HCEC 1CT (cell line): Measurements from ENCODE around the gene GCH1.
"Not testable (repeated sequence)": the region's sequence is repeated elsewhere in the genome, so short reads cannot be mapped to it uniquely, and the experiment has no call there.

Experiments used
- DNase-seq: peaks from one replicate; pipeline ENCODE4 v3.0.0-alpha.2; 2017

Gene GCH1

GRCh38 chr14:54818201-54819133 is 84.2 kb downstream of the GCH1 start:
- peak; percentile 16 for DNase-seq

GRCh38 chr14:54817506-54817905 is 85.1 kb downstream of the GCH1 start:
- DNase-seq: no peak

DNA sequence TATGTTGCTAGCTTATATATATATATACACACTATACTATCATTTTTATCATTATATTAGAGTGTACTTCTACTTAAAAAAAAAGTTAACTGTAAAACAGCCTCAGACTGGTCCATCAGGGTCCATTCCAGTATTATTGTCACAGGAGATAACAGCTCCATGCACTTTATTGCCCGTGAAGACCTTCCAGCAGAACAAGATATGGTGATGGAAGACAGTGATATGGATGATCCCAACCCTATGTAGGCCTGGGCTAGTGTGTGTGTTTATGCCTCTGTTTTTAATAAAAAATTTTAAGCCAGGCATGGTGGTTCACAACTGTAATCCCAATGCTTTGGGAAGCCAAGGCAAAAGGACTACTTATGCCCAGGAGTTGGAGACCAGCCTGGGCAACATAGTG is 86.2 kb downstream of the GCH1 start:
- no peak for DNase-seq

DNA sequence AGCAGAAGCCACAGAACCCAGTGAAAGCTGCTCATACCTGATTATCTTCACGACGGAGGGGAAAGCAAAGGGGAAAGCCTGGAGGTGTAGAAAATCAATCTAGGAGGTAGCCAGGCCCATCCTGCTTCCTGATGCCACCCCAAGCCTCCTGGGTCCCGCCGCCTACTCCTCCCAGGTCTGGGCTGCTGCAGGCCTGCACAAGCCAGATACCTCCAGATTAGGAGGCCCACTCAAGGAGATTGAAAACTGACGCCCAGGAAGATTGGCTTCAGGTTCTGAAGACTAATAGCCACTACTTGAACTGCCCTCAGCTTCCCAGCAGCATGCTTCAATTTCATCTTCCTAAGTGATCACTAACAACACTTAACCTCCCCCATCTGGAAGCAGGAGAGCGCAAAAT is 87.1 kb downstream of the GCH1 start:
- DNase-seq: no peak

DNA sequence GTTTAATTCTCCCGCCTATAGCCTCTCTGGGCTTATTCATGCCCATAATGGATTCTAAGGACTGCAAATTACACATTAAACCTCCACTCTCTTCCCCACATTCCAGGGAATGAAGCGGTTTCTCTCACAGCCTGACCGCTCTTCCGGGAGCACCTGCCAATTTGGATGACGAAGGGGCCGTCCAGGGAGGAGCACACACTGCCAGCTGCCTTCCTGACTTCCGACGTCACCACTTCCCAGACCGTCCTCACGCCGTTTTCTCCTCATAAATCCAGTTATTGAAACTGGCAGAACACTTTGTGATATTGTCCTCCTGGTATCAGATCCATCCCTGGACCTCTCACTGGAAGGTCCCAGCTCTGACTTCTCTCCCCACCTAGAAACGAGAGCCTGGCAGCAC is 87.6 kb downstream of the GCH1 start:
- peak; percentile 52 for DNase-seq

GRCh38 chr14:54814076-54814475 is 88.5 kb downstream of the GCH1 start:
- DNase-seq: no peak

DNA sequence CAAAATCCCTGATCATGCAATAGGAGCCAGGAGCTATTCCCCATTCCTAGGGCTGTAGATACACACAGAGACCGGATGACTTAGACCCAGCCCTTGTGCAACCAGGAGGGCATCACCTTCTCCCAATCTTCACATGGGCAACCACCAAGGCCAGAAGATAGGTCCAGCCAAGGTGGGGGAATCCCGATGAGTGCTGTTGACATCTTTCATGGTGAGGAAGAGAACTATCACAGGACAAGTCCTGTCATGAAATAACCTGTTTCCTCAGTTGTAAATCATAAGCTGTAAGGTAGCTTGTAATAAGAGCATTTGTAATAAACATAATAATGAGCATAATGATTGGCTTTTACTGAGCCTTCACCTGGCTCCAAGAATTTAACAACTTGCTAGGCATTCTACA is 89.5 kb downstream of the GCH1 start:
- no peak for DNase-seq

- DNase-seq: no peak
Measured at GRCh38 chr14:54812617-54813016, 90.0 kb downstream of the GCH1 start.

GRCh38 chr14:54809767-54810166 is 92.9 kb downstream of the GCH1 start:
- no peak for DNase-seq

GRCh38 chr14:54808326-54809161 is 94.1 kb downstream of the GCH1 start:
- no peak for DNase-seq

DNA sequence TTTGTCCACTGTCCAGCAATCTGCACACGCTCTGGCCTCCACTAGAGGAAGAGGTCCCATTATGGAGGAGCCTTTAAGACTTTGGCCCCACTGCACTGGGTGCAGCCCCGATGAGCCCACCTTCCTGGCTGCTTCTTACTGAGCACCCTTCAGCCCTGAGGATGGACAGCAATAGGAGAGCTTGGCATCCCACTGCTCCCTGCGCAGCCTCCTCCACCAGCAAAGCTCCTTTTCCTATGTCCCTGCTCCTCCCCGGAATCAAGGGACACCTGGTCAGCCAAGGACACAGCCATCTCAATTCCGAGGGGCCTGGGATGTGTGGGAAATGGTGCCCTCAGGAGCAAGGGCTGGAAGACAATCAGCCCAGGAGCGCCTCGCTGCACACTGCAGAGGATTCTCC is 94.7 kb downstream of the GCH1 start:
- DNase-seq: no peak

- DNase-seq: no peak
Measured at GRCh38 chr14:54807428-54807827, 95.2 kb downstream of the GCH1 start.

DNA sequence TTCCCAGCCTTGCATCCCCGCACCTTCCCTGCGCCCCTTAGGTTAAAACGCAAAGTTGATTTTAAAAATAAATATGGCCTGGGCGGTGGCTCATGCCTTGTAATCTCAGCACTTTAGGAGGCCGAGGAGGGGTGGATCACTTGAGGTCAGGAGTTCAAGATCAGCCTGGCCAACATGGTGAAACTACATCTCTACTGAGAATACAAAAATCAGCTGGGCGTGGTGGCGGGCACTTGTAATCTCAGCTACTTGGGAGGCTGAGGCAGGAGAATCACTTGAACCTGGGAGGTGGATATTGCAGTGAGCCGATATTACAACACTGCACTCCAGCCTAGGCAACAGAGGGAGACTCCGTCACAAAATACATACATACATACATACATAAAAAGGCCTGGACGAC is 96.0 kb downstream of the GCH1 start:
- no peak for DNase-seq

DNA sequence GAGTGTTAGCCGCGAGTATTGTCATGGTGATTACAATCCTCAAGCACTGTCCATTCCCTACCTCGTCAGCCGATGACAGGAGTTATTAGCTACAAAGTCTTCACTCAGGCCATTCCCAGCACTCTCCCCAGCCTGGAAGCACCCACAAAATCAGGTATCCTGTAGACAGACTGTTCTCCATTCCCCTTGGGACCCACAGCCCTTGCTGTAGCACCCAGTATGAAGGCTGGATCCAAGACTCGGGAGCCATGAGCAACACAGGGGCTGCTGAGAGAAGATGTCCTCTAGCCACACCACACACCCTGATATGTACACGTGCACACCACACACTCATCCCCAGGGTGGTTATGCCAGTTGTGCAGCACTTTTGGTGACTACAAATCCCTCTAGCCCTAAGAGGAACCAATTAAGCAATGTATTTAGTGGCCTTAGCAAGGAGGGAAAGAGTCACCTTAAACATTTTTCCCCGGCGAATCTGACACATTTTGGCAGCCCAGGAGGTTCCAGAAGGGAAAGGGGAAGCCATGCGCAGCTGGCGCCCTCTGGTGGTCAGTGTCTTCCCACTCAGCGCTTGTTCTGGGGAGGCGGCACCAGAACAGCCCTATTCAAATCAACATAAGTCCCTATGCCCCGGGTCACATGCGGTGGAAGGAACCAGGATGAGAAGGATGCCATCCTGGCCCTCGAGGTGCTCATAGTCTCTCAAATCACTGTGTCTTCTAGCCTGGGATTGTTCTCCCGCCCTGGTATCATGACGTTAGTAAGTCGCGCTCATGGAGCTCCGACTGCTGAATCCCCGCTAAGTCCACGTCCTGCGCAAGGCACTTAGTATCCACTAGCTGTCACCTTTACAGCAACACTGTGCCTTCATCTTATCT is 96.9 kb downstream of the GCH1 start:
- DNase-seq: peak; percentile 75

GRCh38 chr14:54805070-54805444 is 97.6 kb downstream of the GCH1 start:
- DNase-seq: no peak

GRCh38 chr14:54804538-54805041 is 98.0 kb downstream of the GCH1 start:
- no peak for DNase-seq

GRCh38 chr14:54803926-54804537 is 98.6 kb downstream of the GCH1 start:
- DNase-seq: no peak

DNA sequence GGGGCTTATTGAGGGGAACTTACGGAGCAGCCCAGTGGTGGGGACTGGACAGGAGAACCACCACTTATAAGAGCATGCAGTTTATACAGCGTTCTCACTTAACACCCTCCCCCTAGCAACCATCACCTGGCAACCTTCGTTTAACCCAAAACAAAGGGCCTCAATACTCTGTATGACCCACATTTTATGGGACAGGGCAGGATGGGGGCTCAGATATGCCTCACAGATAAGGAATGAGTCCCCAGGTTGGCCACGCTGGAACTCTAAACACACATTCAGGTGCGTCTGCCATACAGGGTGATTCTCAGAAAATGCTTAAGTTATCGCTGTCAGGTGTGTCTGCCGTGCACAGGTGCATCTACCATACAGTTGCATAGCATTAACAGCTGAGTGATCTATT is 99.2 kb downstream of the GCH1 start:
- DNase-seq: no peak

DNA sequence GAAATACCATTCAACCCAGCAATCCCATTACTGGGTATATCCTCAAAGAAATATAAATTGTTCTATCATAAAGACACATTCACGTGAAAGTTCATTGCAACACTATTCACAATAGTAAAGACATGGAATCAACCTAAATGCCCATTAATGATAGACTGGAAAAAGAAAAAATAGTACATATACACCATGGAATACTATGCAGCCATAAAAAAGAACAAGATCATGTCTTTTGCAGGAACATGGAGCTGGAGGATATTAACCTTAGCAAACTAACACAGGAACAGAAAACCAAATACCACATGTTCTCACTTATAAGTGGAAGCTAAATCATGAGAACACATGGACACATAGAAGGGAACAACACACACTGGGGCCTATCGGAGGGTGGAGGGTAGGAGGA is 101.1 kb downstream of the GCH1 start:
- not testable (repeated sequence) for DNase-seq

DNA sequence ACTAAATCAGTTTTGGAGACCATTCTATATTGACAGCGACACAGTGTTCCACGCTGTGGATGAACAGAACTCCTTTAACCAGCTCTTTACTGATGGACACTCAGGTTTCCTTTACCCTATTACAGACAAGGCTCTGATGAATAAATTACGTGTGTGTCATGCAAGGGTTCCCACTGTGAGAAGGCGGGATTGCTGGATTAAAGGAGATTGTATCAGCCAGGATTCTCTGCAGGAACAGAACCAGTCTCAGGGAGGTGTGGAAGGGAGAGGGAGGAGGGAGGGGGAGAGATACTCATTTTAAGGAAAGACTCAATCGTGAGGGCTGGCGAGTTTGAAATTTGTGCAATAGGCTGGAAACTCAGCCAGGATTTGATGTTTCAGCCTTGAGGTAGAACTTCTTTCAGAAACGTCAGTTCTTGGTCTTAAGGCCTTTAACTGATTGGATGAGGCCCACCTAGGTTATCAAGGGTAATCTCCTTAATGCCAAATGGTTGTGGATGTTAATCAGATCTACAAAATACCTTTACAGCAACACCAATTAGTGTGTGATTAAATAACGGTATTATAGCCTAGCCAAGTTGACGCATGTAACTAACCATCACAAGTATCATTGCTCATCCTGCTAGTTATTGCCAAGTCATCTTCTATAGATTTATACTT is 104.0 kb downstream of the GCH1 start:
- no peak for DNase-seq

DNA sequence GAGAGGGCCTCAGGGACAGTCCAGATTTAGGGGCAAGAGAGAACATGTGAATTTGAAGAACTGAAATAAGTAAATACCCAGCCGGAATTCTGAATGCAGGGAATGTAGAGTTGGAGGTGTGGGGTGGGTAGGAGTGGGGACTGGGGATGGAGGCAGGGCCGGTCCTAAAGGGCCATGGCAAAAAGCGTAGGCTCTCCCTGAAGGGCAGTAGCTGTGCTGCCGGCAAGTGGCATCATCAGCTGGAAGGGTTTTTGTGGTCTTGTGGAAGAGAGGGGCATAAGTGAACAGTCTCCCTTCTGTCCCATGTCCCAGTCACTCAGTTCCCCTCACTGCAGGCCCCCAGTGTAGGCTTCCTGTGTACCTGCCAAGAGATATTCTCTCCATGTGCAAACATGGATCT is 104.6 kb downstream of the GCH1 start:
- no peak for DNase-seq

GRCh38 chr14:54797556-54797955 is 105.1 kb downstream of the GCH1 start:
- DNase-seq: no peak
